Karpas-422 (cell line): ENCODE measurements around the gene PXMP2. TPM values are rescaled to one million over a fixed set of nuclear protein-coding genes. Genes with fewer than 3 reads are reported as not detected.

Experiments
- DNase-seq: peaks from one replicate; pipeline ENCODE4 v3.0.0-alpha.2; 2015
- H2AFZ ChIP-seq: fragments of 200-600 bp; sonication (generic); 2 replicates; pipeline ENCODE4 v1.6.1; 2014; ENCODE audit warnings: antibody characterized with exemption, low read length, mixed read lengths
- H3K27ac ChIP-seq: fragments of 200-600 bp; sonication (generic); 2 replicates; pipeline ENCODE4 v1.5.1; 2014; ENCODE audit warnings: mild to moderate bottlenecking, low read length, moderate library complexity
- H3K27me3 ChIP-seq: fragments of 200-600 bp; sonication (generic); 2 replicates; pipeline ENCODE4 v1.6.1; 2014; ENCODE audit warnings: low read length, mixed read lengths
- H3K36me3 ChIP-seq: fragments of 200-600 bp; sonication (generic); 2 replicates; pipeline ENCODE4 v1.6.1; 2014; ENCODE audit warnings: low read length, mixed read lengths; ENCODE audit not compliant: insufficient read depth
- H3K4me1 ChIP-seq: fragments of 200-600 bp; sonication (generic); 2 replicates; pipeline ENCODE4 v1.6.1; 2014; ENCODE audit warnings: mild to moderate bottlenecking, low read length, mixed read lengths
- H3K4me2 ChIP-seq: fragments of 200-600 bp; sonication (generic); 2 replicates; pipeline ENCODE4 v1.6.1; 2014; ENCODE audit warnings: low read length, low read depth, mild to moderate bottlenecking; ENCODE audit not compliant: poor library complexity, severe bottlenecking
- H3K4me3 ChIP-seq: fragments of 200-600 bp; sonication (generic); 2 replicates; pipeline ENCODE4 v1.5.1; 2014; ENCODE audit warnings: mild to moderate bottlenecking, antibody characterized with exemption, low read length, mixed read lengths
- H3K79me2 ChIP-seq: fragments of 200-600 bp; sonication (generic); 2 replicates; pipeline ENCODE4 v1.6.1; 2014; ENCODE audit warnings: mild to moderate bottlenecking, low read length, mixed read lengths
- H3K9ac ChIP-seq: fragments of 200-600 bp; sonication (generic); 2 replicates; pipeline ENCODE4 v1.6.0; 2014; ENCODE audit warnings: low read length
- H3K9me2 ChIP-seq: fragments of 200-600 bp; sonication (generic), shearing (Covaris generic); replicated peaks from 2 replicates; pipeline ENCODE4 v1.6.0; 2014; ENCODE audit warnings: mild to moderate bottlenecking, low read length, moderate library complexity; ENCODE audit not compliant: insufficient read depth
- H3K9me3 ChIP-seq: fragments of 300-700, 200-600 bp; sonication (generic); 2 replicates; pipeline ENCODE4 v1.6.1; 2014; ENCODE audit warnings: low read length, mixed read lengths
- H4K20me1 ChIP-seq: fragments of 200-600 bp; sonication (generic); 2 replicates; pipeline ENCODE4 v1.6.1; 2014; ENCODE audit warnings: mild to moderate bottlenecking, antibody characterized with exemption, low read length, low read depth; ENCODE audit not compliant: insufficient read depth
- total RNA-seq: library from RNA; depleted of rRNA; stranded (reverse); fragments of >200 nt; shearing (Covaris generic); gene quantifications from 2 replicates; pipeline ENCODE4 v1.2.3, GENCODE V29; 2014; ENCODE audit warnings: low replicate concordance

PXMP2 gene
- total RNA-seq, 1 experiment from 2014 or later = 33.2 TPM

- no peaks in the 10 kb centered on the region for H3K9me2 ChIP-seq
- no peak overlapping the region for H3K4me2 ChIP-seq
- no peaks in the 10 kb centered on the region for H3K4me1 ChIP-seq
- H3K36me3 ChIP-seq = peaks cover 40% of the 10 kb centered on the region
- no peak overlapping the region for H3K27ac ChIP-seq
- no peaks in the 10 kb centered on the region for H4K20me1 ChIP-seq
- no peaks in the 10 kb centered on the region for H3K27me3 ChIP-seq
- no peak for DNase-seq
- peaks cover 5% of the 10 kb centered on the region; the same call in 1 of the 2 replicates for H3K79me2 ChIP-seq
- no peak overlapping the region for H2AFZ ChIP-seq
- no peak overlapping the region for H3K4me3 ChIP-seq
- H3K9ac ChIP-seq = no peak overlapping the region
- no peaks in the 10 kb centered on the region for H3K9me3 ChIP-seq
Observed at GRCh38 chr12:132664206-132665148, 22.9 kb upstream of the PXMP2 start.

- H3K4me2 ChIP-seq = no peak overlapping the region
- H3K36me3 ChIP-seq = peaks cover 42% of the 10 kb centered on the region
- no peaks in the 10 kb centered on the region for H3K27me3 ChIP-seq
- DNase-seq = no peak
- no peaks in the 10 kb centered on the region for H3K9me3 ChIP-seq
- no peak overlapping the region for H3K9ac ChIP-seq
- no peak overlapping the region for H2AFZ ChIP-seq
- no peak overlapping the region for H3K4me3 ChIP-seq
- no peaks in the 10 kb centered on the region for H4K20me1 ChIP-seq
- no peaks in the 10 kb centered on the region for H3K4me1 ChIP-seq
- peaks cover 5% of the 10 kb centered on the region; the same call in 1 of the 2 replicates for H3K79me2 ChIP-seq
- H3K27ac ChIP-seq = no peak overlapping the region
- no peaks in the 10 kb centered on the region for H3K9me2 ChIP-seq
Observed at GRCh38 chr12:132665149-132665491, 22.3 kb upstream of the PXMP2 start.

GRCh38 chr12:132665794-132666193 is 21.6 kb upstream of the PXMP2 start:
- Histone ChIP-seq H3K36me3 (peaks cover 38% of the 10 kb centered on the region), H2AFZ (no peak overlapping the region), H3K9ac (no peak overlapping the region), H3K79me2 (peaks cover 5% of the 10 kb centered on the region; the same call in 1 of the 2 replicates), H3K27me3 (no peaks in the 10 kb centered on the region), H3K27ac (no peak overlapping the region), H3K9me2 (no peaks in the 10 kb centered on the region), H3K9me3 (no peaks in the 10 kb centered on the region), H3K4me3 (no peak overlapping the region), H4K20me1 (no peaks in the 10 kb centered on the region), H3K4me1 (no peaks in the 10 kb centered on the region), H3K4me2 (no peak overlapping the region)
- no peak for DNase-seq

- Histone ChIP-seq H3K9me2 (no peaks in the 10 kb centered on the region), H3K9ac (no peak overlapping the region), H3K4me2 (no peak overlapping the region), H3K4me3 (no peak overlapping the region), H3K27me3 (no peaks in the 10 kb centered on the region), H2AFZ (no peak overlapping the region), H3K27ac (no peak overlapping the region), H3K9me3 (no peaks in the 10 kb centered on the region), H3K79me2 (peaks cover 5% of the 10 kb centered on the region; the same call in 1 of the 2 replicates), H4K20me1 (no peaks in the 10 kb centered on the region), H3K36me3 (peaks cover 31% of the 10 kb centered on the region), H3K4me1 (no peaks in the 10 kb centered on the region)
- no peak for DNase-seq
Observed at GRCh38 chr12:132668191-132669088, 18.9 kb upstream of the PXMP2 start.

GRCh38 chr12:132669166-132669879 is 18.1 kb upstream of the PXMP2 start:
- no peak overlapping the region for H2AFZ ChIP-seq
- H3K4me2 ChIP-seq = no peak overlapping the region
- H3K9me2 ChIP-seq = no peaks in the 10 kb centered on the region
- no peak overlapping the region for H3K4me3 ChIP-seq
- H3K4me1 ChIP-seq = no peaks in the 10 kb centered on the region
- DNase-seq = no peak
- H3K36me3 ChIP-seq = peaks cover 31% of the 10 kb centered on the region
- no peak overlapping the region for H3K9ac ChIP-seq
- peaks cover 5% of the 10 kb centered on the region; the same call in 1 of the 2 replicates for H3K79me2 ChIP-seq
- H4K20me1 ChIP-seq = no peaks in the 10 kb centered on the region
- no peaks in the 10 kb centered on the region for H3K27me3 ChIP-seq
- no peak overlapping the region for H3K27ac ChIP-seq
- H3K9me3 ChIP-seq = no peaks in the 10 kb centered on the region

- Histone ChIP-seq H3K79me2 (peaks cover 2% of the 10 kb centered on the region; the same call in 1 of the 2 replicates), H4K20me1 (no peaks in the 10 kb centered on the region), H3K27ac (no peak overlapping the region), H3K4me1 (no peaks in the 10 kb centered on the region), H3K9me3 (no peaks in the 10 kb centered on the region), H3K36me3 (peaks cover 26% of the 10 kb centered on the region), H3K4me3 (no peak overlapping the region), H3K27me3 (no peaks in the 10 kb centered on the region), H2AFZ (no peak overlapping the region), H3K9me2 (no peaks in the 10 kb centered on the region), H3K4me2 (no peak overlapping the region), H3K9ac (no peak overlapping the region)
- no peak for DNase-seq
Observed at GRCh38 chr12:132672116-132672515, 15.3 kb upstream of the PXMP2 start.

GRCh38 chr12:132672678-132673077 is 14.7 kb upstream of the PXMP2 start:
- no peak for DNase-seq
- H3K4me1 ChIP-seq = no peaks in the 10 kb centered on the region
- H2AFZ ChIP-seq = no peak overlapping the region
- no peaks in the 10 kb centered on the region for H3K9me3 ChIP-seq
- H3K79me2 ChIP-seq = peaks cover 3% of the 10 kb centered on the region; the same call in 1 of the 2 replicates
- H3K9ac ChIP-seq = no peak overlapping the region
- no peak overlapping the region for H3K4me3 ChIP-seq
- no peaks in the 10 kb centered on the region for H3K9me2 ChIP-seq
- H3K4me2 ChIP-seq = no peak overlapping the region
- H3K27me3 ChIP-seq = no peaks in the 10 kb centered on the region
- H3K36me3 ChIP-seq = peaks cover 29% of the 10 kb centered on the region
- no peak overlapping the region for H3K27ac ChIP-seq
- no peaks in the 10 kb centered on the region for H4K20me1 ChIP-seq
